NCI-H128 (cell line): ENCODE measurements around the gene SERPINI1.
"Not testable (repeated sequence)": the region's sequence is repeated elsewhere in the genome, so short reads cannot be mapped to it uniquely, and the experiment has no call there.

Experiments
- DNase-seq: peaks from one replicate; lab custom pipeline; 2025; ENCODE audit not compliant: unreplicated experiment; lab: John Stamatoyannopoulos, UW

The SERPINI1 gene

GRCh38 chr3:167785790-167786189 is 50.3 kb downstream of the SERPINI1 start:
- DNase-seq, result no peak

- DNase-seq, result peak; percentile 32
Measured at GRCh38 chr3:167787440-167787839, 51.9 kb downstream of the SERPINI1 start.

- DNase-seq, result no peak
Measured at GRCh38 chr3:167798443-167798842, 62.9 kb downstream of the SERPINI1 start.

GRCh38 chr3:167808910-167809309 is 73.4 kb downstream of the SERPINI1 start:
- no peak for DNase-seq

- DNase-seq, result no peak
Measured at GRCh38 chr3:167810236-167810635, 74.7 kb downstream of the SERPINI1 start.

- DNase-seq, result no peak
Measured at GRCh38 chr3:167811031-167811430, 75.5 kb downstream of the SERPINI1 start.

GRCh38 chr3:167813169-167814123 is 77.9 kb downstream of the SERPINI1 start:
- DNase-seq, result no peak

GRCh38 chr3:167814441-167814951 is 79.0 kb downstream of the SERPINI1 start:
- DNase-seq, result no peak

- DNase-seq, result no peak
Measured at GRCh38 chr3:167816953-167817352, 81.4 kb downstream of the SERPINI1 start.

- DNase-seq, result no peak
Measured at GRCh38 chr3:167820102-167820865, 84.8 kb downstream of the SERPINI1 start.

GRCh38 chr3:167821248-167821805 is 85.8 kb downstream of the SERPINI1 start:
- no peak for DNase-seq

GRCh38 chr3:167823738-167824137 is 88.2 kb downstream of the SERPINI1 start:
- DNase-seq, result no peak

GRCh38 chr3:167827588-167827987 is 92.1 kb downstream of the SERPINI1 start:
- DNase-seq, result not testable (repeated sequence)

- no peak for DNase-seq
Measured at GRCh38 chr3:167829071-167829470, 93.5 kb downstream of the SERPINI1 start.

- no peak for DNase-seq
Measured at GRCh38 chr3:167830007-167830406, 94.5 kb downstream of the SERPINI1 start.

GRCh38 chr3:167835359-167835758 is 99.8 kb downstream of the SERPINI1 start:
- no peak for DNase-seq

- DNase-seq, result no peak
Measured at GRCh38 chr3:167835953-167836352, 100.4 kb downstream of the SERPINI1 start.

- DNase-seq, result no peak
Measured at GRCh38 chr3:167837466-167837865, 101.9 kb downstream of the SERPINI1 start.

- DNase-seq, result no peak
Measured at GRCh38 chr3:167839460-167840134, 104.1 kb downstream of the SERPINI1 start.

GRCh38 chr3:167840247-167840646 is 104.7 kb downstream of the SERPINI1 start:
- DNase-seq, result no peak

GRCh38 chr3:167843481-167843880 is 108.0 kb downstream of the SERPINI1 start:
- no peak for DNase-seq
